ENCODE data around the gene TMTC2. TPM values are rescaled to one million over a fixed set of nuclear protein-coding genes. Genes with fewer than 3 reads are reported as not detected.
"Not testable (repeated sequence)": the region's sequence is repeated elsewhere in the genome, so short reads cannot be mapped to it uniquely, and the experiment has no call there.

The TMTC2 gene
- total and polyA plus RNA-seq, 2 donors (not counting 3 experiments of a cell fraction or from before 2014, with no cell fraction given): 4.1 to 7.8 TPM

DNA sequence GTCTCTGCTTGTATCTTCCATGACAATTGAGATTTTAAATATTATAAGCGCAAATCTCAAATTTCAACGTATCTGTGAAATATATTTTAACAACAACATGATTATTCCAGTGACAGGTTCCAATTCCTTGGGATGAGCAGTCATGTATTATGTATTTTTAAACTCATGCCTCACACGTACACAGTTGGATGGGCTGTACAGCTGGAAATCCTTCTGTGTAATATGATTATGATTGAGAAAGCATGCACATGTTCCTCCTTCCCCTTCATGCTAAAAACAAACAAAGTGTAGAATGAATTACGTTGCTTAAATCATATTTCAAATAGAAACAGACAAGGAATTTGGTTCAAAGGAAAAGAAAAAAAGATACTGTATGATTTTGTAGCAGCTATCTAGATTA lies 428.3 kb downstream of the TMTC2 start:
- Histone ChIP-seq H3K9me3 (replicated peaks; ENCODE audit: control insufficient read depth, insufficient read depth, low read length) (no peaks in the 10 kb centered on the region), H3K4me3 (replicated peaks in 1 of 3; ENCODE audit: insufficient read depth in 1 of 3, low read depth in 1 of 3, low read length in 3 of 3) (no peak overlapping the region), H3K79me2 (ENCODE audit: control insufficient read depth, insufficient read depth, low read length) (no peaks in the 10 kb centered on the region), H3K9me1 (replicated peaks; ENCODE audit: control insufficient read depth, extremely low read depth, insufficient read depth, low read length) (no peaks in the 10 kb centered on the region), H4K20me1 (replicated peaks; ENCODE audit: control insufficient read depth, extremely low read depth, insufficient read depth, low read length) (no peaks in the 10 kb centered on the region), H3K27ac (ENCODE audit: insufficient read depth, low read depth, low read length) (no peak overlapping the region), H3K27me3 (ENCODE audit: control insufficient read depth in 2 of 2, insufficient read depth in 2 of 2, low read length in 2 of 2) (no peaks in the 10 kb centered on the region), H3K4me1 (ENCODE audit: control insufficient read depth, extremely low read depth, insufficient read depth, low read length) (no peaks in the 10 kb centered on the region), H3K9ac (replicated peaks; ENCODE audit: extremely low read depth, insufficient read depth, low read length) (no peak overlapping the region), H3K4me2 (ENCODE audit: insufficient read depth, low read length) (no peak overlapping the region), H2AFZ (ENCODE audit: low read depth, low read length) (no peak overlapping the region), H3K36me3 (ENCODE audit: control insufficient read depth in 2 of 2, extremely low read depth in 1 of 2, insufficient read depth in 2 of 2, low read length in 2 of 2) (no peaks in the 10 kb centered on the region)
- DNase-seq (ENCODE audit: low read depth, low spot score): no peak
- intact Hi-C loops (cut with micrococcal nuclease) (no loop called here), dilution Hi-C loops (cut with MboI; ENCODE audit: extremely low pct_ligation_motif_present, low sequenced_read_pairs) (no loop called here)
- FAIRE-seq: no peak
- CTCF ChIA-PET: no interaction called here
- TF ChIP-seq MYC (IDR thresholded peaks at IDR 0.05; ENCODE audit: low read depth, low read length) (no peak), CTCF (IDR thresholded peaks at IDR 0.05; ENCODE audit: extremely low read depth in 1 of 2, insufficient read depth in 1 of 2, low read depth in 1 of 2, low read length in 2 of 2) (no peak), MAX (IDR thresholded peaks at IDR 0.05; ENCODE audit: insufficient read depth, insufficient read length) (no peak), GATA2 (IDR thresholded peaks at IDR 0.05; ENCODE audit: insufficient read depth, insufficient read length, low read depth, low read length) (no peak), POLR2AphosphoS5 (IDR thresholded peaks at IDR 0.05; ENCODE audit: insufficient read depth, low read depth, low read length) (no peak), POLR2A (IDR thresholded peaks at IDR 0.05; ENCODE audit: low read depth, low read length) (no peak), JUN (IDR thresholded peaks at IDR 0.05; ENCODE audit: borderline replicate concordance, insufficient read depth, insufficient read length, low read depth) (no peak), EZH2 (IDR thresholded peaks at IDR 0.05; ENCODE audit: borderline replicate concordance, low read depth, low read length, severe bottlenecking) (no peak), FOS (IDR thresholded peaks at IDR 0.05; ENCODE audit: borderline replicate concordance, insufficient read depth, low read length) (no peak)
- POLR2A ChIA-PET: no interaction called here
- no TSS peak for BruUV-seq (replicated peaks)

DNA sequence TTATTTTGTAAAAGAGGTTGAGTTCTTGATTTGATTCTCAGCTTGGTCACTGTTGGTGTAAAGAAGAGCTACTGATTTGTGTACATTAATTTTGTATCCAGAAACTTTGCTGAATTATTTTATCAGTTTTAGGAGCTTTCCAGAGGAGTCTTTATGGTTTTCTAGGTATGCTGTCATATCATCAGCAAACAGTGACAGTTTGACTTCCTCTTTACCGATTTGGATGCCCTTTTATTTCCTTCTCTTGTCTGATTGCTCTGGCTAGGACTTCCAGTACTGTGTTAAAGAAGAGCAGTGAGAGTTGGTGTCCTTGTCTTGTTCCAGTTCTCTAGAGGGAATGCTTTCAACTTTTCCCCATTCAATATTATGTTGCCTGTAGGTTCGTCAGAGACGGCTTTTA lies 431.2 kb downstream of the TMTC2 start:
- H3K9ac ChIP-seq (replicated peaks; ENCODE audit: extremely low read depth, insufficient read depth, low read length); BruUV-seq (replicated peaks); H3K9me1 ChIP-seq (replicated peaks; ENCODE audit: control insufficient read depth, extremely low read depth, insufficient read depth, low read length); H3K27ac ChIP-seq (ENCODE audit: insufficient read depth, low read depth, low read length); H3K4me2 ChIP-seq (ENCODE audit: insufficient read depth, low read length); H3K4me3 ChIP-seq (replicated peaks in 1 of 3; ENCODE audit: insufficient read depth in 1 of 3, low read depth in 1 of 3, low read length in 3 of 3); dilution Hi-C loops (cut with MboI; ENCODE audit: extremely low pct_ligation_motif_present, low sequenced_read_pairs); H4K20me1 ChIP-seq (replicated peaks; ENCODE audit: control insufficient read depth, extremely low read depth, insufficient read depth, low read length); H3K27me3 ChIP-seq (ENCODE audit: control insufficient read depth in 2 of 2, insufficient read depth in 2 of 2, low read length in 2 of 2); H2AFZ ChIP-seq (ENCODE audit: low read depth, low read length); H3K4me1 ChIP-seq (ENCODE audit: control insufficient read depth, extremely low read depth, insufficient read depth, low read length); FAIRE-seq; POLR2A ChIA-PET; CTCF ChIA-PET; H3K79me2 ChIP-seq (ENCODE audit: control insufficient read depth, insufficient read depth, low read length); H3K36me3 ChIP-seq (ENCODE audit: control insufficient read depth in 2 of 2, extremely low read depth in 1 of 2, insufficient read depth in 2 of 2, low read length in 2 of 2); intact Hi-C loops (cut with micrococcal nuclease); H3K9me3 ChIP-seq (replicated peaks; ENCODE audit: control insufficient read depth, insufficient read depth, low read length); DNase-seq (ENCODE audit: low read depth, low spot score): not testable (repeated sequence)
